ENCODE measurements around the gene TLR1.
"Not testable (repeated sequence)": the region's sequence is repeated elsewhere in the genome, so short reads cannot be mapped to it uniquely, and the experiment has no call there.

Gene TLR1

GRCh38 chr4:38775326-38775725, 29.3 kb downstream of the TLR1 start:
- Histone ChIP-seq H3K4me1 (ENCODE audit: low read length) (peaks cover 7% of the 10 kb centered on the region), H3K36me3 (replicated peaks; ENCODE audit: low read depth, low read length) (peaks cover 81% of the 10 kb centered on the region), H3K4me3 (ENCODE audit: low read length) (no peak overlapping the region), H3K4me2 (ENCODE audit: low read length) (no peak overlapping the region), H2AFZ (ENCODE audit: low read depth, low read length) (no peak overlapping the region), H3K9me3 (ENCODE audit: insufficient read depth, low read length) (peaks cover 64% of the 10 kb centered on the region), H3K9ac (ENCODE audit: low read length) (no peak overlapping the region), H3K27me3 (ENCODE audit: low read depth, low read length) (no peaks in the 10 kb centered on the region), H3K27ac (ENCODE audit: low read length) (no peak overlapping the region), H4K20me1 (ENCODE audit: insufficient read depth, low read length) (no peaks in the 10 kb centered on the region), H3K79me2 (ENCODE audit: low read length) (peaks cover 75% of the 10 kb centered on the region)
- no peak for TF ChIP-seq EZH2phosphoT487 (IDR thresholded peaks at IDR 0.05; ENCODE audit: low read depth)
- TF ChIP-seq, protein P1, sequence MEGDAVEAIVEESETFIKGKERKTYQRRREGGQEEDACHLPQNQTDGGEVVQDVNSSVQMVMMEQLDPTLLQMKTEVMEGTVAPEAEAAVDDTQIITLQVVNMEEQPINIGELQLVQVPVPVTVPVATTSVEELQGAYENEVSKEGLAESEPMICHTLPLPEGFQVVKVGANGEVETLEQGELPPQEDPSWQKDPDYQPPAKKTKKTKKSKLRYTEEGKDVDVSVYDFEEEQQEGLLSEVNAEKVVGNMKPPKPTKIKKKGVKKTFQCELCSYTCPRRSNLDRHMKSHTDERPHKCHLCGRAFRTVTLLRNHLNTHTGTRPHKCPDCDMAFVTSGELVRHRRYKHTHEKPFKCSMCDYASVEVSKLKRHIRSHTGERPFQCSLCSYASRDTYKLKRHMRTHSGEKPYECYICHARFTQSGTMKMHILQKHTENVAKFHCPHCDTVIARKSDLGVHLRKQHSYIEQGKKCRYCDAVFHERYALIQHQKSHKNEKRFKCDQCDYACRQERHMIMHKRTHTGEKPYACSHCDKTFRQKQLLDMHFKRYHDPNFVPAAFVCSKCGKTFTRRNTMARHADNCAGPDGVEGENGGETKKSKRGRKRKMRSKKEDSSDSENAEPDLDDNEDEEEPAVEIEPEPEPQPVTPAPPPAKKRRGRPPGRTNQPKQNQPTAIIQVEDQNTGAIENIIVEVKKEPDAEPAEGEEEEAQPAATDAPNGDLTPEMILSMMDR (IDR thresholded peaks at IDR 0.05; ENCODE audit: low read depth, low read length), result no peak

DNA sequence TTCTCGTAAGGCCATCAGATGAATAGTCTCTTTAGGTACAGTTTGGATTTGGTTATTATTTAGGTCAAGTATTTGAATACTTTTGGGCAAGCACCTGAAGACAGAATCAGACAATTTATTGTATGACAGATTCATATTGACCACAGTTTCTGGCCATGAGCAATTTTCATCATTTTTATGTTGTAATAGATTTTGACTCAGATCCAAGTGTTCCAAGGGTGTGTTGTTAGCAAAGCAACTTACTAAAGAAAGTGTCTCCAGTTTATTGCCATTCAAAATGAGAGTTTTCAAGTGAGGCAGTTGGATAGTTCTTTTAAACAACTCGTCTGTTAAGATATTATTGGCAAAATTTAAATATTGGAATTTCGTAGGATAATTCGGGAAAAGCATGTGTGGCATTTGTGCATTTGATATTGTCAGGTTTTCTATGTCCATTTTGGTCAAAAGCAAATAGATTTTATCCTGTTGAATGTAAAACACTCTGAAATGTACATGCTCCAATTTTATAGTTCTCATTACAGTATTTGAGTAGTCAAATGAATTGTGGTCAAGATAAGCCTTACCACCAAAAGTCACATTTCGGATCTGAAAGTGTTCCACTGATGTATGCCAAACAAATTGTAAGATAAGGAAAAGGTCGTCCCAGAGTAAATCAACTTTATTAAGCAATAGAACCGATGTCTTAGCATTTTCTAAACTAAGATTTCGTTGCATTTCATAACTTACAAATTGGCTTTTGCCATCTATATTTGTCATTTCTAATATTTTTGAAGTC, 30.2 kb downstream of the TLR1 start:
- no peaks in the 10 kb centered on the region for H3K27me3 ChIP-seq (ENCODE audit: low read depth, low read length)
- H3K36me3 ChIP-seq (replicated peaks; ENCODE audit: low read depth, low read length), result peaks cover 77% of the 10 kb centered on the region
- no peak overlapping the region for H2AFZ ChIP-seq (ENCODE audit: low read depth, low read length)
- no peak overlapping the region for H3K4me2 ChIP-seq (ENCODE audit: low read length)
- H3K4me1 ChIP-seq (ENCODE audit: low read length), result 0 out of 2 replicates have a peak, but pooled peaks cover 3% of the 10 kb centered on the region
- H3K27ac ChIP-seq (ENCODE audit: low read length), result no peak overlapping the region
- no peak overlapping the region for H3K9ac ChIP-seq (ENCODE audit: low read length)
- H3K9me3 ChIP-seq (ENCODE audit: insufficient read depth, low read length), result peaks cover 61% of the 10 kb centered on the region
- no peak for TF ChIP-seq EZH2phosphoT487 (IDR thresholded peaks at IDR 0.05; ENCODE audit: low read depth)
- TF ChIP-seq, protein P1 (IDR thresholded peaks at IDR 0.05; ENCODE audit: low read depth, low read length), result no peak
- peaks cover 65% of the 10 kb centered on the region for H3K79me2 ChIP-seq (ENCODE audit: low read length)
- no peak overlapping the region for H3K4me3 ChIP-seq (ENCODE audit: low read length)
- no peaks in the 10 kb centered on the region for H4K20me1 ChIP-seq (ENCODE audit: insufficient read depth, low read length)

DNA sequence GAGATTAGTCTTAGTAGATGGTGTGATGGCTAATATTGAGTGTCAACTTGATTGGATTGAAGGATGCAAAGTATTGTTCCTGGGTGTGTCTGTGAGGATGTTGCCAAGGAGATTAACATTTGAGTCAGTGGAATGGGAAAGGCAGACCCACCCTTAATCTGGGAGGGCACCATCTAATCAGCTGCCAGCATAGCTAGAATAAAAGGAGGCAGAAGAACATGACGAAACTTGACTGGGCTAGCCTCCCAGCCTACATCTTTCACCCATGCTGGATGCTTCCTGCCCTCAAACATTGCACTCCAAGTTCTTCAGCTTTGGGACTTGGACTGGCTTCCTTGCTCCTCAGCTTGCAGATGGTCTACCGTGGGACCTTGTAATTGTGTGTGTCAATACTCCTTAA, 34.3 kb downstream of the TLR1 start:
- H3K4me2 ChIP-seq (ENCODE audit: low read length); H3K4me3 ChIP-seq (ENCODE audit: low read length); H3K4me1 ChIP-seq (ENCODE audit: low read length); H4K20me1 ChIP-seq (ENCODE audit: insufficient read depth, low read length); H3K27ac ChIP-seq (ENCODE audit: low read length); H2AFZ ChIP-seq (ENCODE audit: low read depth, low read length); H3K9ac ChIP-seq (ENCODE audit: low read length); H3K27me3 ChIP-seq (ENCODE audit: low read depth, low read length): not testable (repeated sequence)
- Histone ChIP-seq H3K79me2 (ENCODE audit: low read length) (peaks cover 32% of the 10 kb centered on the region), H3K9me3 (ENCODE audit: insufficient read depth, low read length) (peaks cover 41% of the 10 kb centered on the region), H3K36me3 (replicated peaks; ENCODE audit: low read depth, low read length) (peaks cover 82% of the 10 kb centered on the region)

GRCh38 chr4:38769857-38770256, 34.7 kb downstream of the TLR1 start:
- no peak overlapping the region for H2AFZ ChIP-seq (ENCODE audit: low read depth, low read length)
- no peak overlapping the region for H3K4me2 ChIP-seq (ENCODE audit: low read length)
- peaks cover 37% of the 10 kb centered on the region for H3K9me3 ChIP-seq (ENCODE audit: insufficient read depth, low read length)
- no peak overlapping the region for H3K4me3 ChIP-seq (ENCODE audit: low read length)
- no peak overlapping the region for H3K9ac ChIP-seq (ENCODE audit: low read length)
- TF ChIP-seq, protein P1 (IDR thresholded peaks at IDR 0.05; ENCODE audit: low read depth, low read length), result no peak
- TF ChIP-seq EZH2phosphoT487 (IDR thresholded peaks at IDR 0.05; ENCODE audit: low read depth), result no peak
- peaks cover 6% of the 10 kb centered on the region; the same call in 1 of the 2 replicates for H3K4me1 ChIP-seq (ENCODE audit: low read length)
- H3K36me3 ChIP-seq (replicated peaks; ENCODE audit: low read depth, low read length), result peaks cover 79% of the 10 kb centered on the region
- H3K27me3 ChIP-seq (ENCODE audit: low read depth, low read length), result no peaks in the 10 kb centered on the region
- H3K27ac ChIP-seq (ENCODE audit: low read length), result no peak overlapping the region
- H4K20me1 ChIP-seq (ENCODE audit: insufficient read depth, low read length), result no peaks in the 10 kb centered on the region
- H3K79me2 ChIP-seq (ENCODE audit: low read length), result peaks cover 28% of the 10 kb centered on the region
